Measurements from ENCODE around the gene PGM1.

Gene PGM1

GRCh38 chr1:63601463-63601862, 8.3 kb downstream of the PGM1 start:
- DNase-seq = no peak

- no peak for DNase-seq
Observed at GRCh38 chr1:63601912-63602311, 8.7 kb downstream of the PGM1 start.

GRCh38 chr1:63602629-63603028, 9.4 kb downstream of the PGM1 start:
- DNase-seq = no peak

DNA sequence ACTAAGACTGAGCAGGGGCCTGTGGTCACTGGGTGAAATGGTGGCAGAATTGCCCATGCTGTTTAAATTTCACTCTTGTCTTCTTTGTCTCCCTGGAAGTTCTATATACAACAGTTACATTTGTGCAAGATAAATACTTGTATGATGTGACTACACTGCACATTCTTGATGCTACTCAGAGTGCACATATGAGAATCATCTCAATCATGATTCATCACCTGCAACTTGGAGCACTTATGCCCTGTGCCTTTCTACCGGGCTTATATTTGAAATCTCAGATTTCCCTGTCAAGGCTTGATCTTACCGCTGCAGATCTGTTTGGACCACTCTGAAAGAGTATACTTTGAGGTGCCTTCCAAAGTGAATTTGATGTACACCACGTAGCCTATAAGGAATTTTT, 10.6 kb downstream of the PGM1 start:
- DNase-seq = no peak

DNA sequence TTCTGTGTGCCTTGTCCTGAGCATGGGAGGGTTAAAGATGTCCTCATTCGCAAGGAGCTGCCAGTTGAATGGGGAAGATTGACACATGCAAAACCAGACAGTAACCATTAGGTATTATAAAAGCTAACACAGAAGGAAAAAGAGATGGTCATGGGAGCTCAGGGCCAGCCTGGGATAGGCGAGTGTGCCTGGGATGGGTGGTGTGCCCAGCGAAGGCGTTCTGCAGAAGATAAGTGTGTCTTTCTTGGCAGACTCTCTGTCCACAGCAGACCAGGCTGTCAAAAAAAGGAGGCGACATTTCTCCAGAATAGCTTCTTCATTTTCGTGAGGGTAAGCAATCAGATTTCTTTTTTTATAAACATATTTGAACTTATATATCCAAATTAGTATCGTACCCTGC, 14.1 kb downstream of the PGM1 start:
- DNase-seq = no peak

DNA sequence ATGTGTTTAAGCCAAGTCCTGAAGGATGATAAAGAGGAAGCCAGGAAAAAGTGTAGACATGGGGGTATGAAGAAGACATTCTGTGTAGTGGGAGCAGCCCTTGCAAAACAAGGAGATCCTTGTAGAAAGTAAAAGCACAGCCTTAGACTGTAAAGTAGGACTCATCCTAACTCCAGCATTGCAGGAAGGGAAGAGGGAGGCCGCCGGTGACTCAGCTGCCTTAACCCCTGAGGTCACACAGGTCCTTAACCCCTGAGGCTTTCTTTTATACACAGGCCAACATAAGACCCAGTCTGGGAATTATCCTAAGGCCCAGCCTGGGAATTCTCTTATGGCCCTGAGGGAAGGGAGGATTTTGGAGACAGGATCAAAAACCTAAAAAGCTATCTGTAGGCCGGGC, 18.0 kb downstream of the PGM1 start:
- no peak for DNase-seq

- DNase-seq = no peak
Observed at GRCh38 chr1:63612564-63612963, 19.4 kb downstream of the PGM1 start.

- DNase-seq = no peak
Observed at GRCh38 chr1:63612971-63613370, 19.8 kb downstream of the PGM1 start.

DNA sequence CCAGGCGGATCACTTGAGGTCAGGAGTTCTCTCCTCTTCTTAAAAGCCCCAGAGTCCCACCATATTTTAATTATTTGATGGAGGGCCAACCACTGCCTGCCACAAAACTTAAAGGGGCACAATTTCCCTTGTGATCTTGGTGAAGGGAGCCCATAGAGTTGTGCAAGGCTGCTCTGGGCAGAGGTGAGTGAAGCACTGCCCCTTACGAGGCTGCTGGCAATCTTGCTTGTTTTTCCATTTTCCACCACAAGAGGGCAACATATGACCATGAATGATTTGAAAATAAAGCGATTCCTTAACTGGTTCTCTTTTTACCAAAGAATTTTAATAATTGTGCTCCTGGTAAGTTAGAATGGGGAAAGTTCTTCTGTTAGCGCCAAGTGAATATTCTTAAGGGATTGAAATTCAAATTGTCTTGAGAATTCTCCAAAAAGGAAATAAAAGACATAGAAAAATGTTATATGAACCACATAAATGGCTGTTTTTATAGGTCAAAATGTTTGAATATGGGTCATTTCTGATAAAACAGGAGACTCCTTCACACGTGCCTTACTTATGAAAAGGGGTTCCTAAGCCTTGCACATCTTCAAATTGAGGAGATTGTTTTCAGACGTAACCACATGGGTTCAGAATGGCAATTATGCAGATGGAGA, 22.7 kb downstream of the PGM1 start:
- peak; percentile 6 for DNase-seq

DNA sequence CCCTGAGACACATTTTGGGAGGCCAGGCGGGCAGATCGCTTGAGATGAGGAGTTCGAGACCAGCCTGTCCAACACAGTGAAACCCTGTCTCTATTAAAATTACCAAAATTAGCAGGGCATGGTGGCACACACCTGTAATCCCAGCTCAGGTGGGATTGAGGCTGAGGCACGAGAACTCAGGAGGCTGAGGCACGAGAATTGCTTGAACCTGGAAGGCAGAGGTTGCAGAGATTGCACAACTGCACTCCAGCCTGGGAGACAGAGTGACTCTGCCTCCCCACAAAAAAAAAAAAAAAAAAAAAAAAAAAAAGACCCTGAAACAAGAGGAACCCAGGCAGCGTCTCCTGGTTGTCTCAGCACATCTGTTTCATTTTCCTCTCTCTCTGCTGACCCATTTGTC, 24.2 kb downstream of the PGM1 start:
- no peak for DNase-seq

DNA sequence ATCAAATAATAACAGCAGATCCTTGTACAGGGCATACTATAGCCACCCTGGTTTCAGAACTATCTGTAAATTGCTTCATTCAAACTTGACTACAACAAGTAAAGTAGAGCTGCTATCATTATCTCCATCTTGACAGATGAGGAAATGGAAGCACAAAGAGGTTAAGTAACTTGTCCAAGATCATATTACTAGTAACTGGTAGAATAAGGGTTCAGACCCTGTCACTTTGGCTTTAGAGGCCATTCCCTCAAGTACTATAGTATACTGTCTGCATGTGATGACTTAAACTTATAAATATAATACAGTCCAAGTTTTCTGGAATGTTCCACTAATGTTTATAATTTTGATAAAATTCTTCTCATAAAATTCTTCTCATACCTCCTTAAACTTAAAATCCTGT, 24.8 kb downstream of the PGM1 start:
- DNase-seq = no peak

DNA sequence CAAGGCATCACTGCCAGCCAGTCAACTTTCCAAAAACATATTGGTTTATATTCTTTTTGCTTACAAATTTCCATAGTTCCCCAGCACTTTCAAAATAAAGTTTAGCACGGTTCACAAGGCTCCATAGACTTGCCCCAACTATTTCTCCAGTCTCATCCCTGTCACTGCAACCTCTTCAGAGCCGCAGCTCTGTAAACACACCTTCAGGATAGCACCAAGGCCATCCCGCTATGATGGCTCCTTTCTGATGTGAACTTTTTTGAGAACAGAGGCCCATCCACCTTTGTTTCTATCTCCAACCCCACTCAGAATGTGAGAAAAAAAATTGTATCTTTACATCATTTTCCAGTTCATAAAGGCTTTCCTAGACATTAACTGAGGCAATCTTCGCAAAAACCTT, 26.3 kb downstream of the PGM1 start:
- no peak for DNase-seq

- DNase-seq = no peak
Observed at GRCh38 chr1:63620671-63621070, 27.5 kb downstream of the PGM1 start.

- DNase-seq = no peak
Observed at GRCh38 chr1:63621075-63621474, 27.9 kb downstream of the PGM1 start.

DNA sequence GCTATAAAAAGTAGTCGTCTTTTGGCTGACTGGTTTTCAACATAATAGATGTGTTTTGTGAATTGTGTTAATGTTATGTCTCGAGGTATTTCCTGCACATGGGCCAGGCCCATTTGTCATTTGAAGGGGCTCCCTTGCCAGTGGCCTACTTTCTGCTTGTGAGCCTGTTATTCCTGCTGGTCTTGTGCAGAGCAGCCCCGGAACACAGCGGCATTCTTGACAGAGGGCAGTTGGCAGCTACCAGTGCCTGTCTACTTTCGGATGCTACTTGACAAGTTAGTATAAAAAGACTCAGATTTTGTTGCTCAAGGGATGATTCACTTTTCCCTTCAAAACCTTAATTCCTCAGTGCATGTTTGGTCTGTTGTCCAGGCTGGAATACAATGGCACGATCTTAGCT, 28.5 kb downstream of the PGM1 start:
- DNase-seq = no peak

DNA sequence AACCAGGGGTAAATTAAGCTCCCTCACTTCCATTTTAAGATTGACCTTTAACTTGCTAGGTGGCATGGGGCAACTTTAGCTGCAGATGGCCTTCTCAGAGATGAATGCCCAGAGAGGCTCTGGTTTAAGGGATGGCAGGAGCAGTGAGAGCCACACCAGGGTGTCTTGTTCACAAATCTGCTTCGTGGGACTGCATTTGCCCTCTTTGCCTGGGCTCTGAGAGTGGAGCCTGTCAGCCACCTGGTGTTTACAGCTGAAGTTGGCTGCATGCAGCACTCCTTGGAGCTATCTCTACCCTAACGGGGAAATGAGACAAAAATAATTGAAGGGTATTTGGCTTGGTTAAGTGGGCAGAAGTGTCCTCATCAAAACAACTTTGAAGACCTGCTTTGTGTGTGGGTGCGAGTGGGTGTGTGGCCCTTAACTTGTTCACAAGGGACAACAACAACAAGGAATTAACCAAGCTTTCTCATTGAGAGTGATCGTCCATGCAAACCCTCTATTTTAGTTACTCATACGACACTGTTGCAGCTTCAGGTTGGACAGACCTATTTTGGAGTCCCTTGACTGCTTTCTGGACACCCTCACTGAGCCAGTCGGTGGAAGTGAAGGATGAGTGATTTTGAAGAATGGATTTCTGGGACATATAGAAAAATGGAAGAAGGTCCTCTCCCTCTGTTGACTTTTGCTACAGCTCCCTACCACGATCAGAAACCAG, 29.8 kb downstream of the PGM1 start:
- DNase-seq = no peak

DNA sequence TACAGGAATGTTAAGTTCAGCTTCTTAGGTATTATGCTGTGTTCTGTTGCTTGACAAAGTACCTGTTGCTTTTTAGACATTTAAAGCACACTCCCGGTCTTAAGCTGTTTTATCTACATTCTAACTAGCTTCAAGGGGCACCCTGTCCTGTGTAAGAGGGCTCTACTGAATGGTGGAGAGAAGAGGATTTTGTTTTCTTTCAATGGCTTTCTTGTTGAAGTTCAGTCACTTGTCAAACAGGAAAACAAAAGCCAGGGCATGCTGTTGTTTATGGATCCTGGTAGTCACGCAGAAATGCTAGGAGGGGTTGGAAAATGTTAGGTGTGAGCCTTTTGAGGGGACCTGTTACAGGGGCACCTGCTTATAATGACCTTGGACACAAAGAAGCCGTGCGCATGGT, 30.7 kb downstream of the PGM1 start:
- no peak for DNase-seq

DNA sequence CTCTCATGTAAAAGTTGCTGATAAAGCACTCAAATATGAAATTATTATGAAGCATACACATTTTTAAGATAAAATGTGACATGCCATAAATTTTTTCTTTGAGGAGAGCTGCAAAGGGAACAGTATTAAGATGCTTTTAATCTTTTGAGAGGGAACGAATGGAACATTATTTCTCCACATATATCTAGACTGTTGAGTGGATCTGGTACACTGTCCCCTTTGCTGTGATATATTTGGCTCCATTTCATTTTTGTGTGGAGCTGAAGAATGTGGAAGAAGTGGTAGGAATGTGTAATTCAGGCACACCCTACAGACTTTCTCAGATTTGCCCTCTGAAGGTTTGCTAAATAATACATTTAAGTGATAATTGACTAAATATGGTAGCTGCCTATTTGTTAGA, 31.7 kb downstream of the PGM1 start:
- no peak for DNase-seq

DNA sequence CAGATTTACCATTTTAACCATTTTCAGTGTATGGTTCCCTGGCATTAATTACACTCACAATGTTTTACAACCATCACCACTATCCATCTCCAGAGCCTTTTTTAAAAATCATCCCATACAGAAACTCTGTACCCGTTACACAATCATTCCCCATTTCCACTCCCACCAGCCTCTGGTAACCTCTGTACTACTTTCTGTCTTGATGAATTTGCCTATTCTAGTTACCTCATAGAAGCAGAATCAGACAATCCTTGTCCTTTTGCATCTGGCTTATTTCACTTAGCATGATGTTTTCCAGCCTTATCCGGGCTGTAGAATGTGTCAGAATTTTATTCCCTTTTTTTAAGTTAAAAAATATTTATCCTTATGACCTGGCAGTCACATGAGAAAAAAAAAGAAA, 33.0 kb downstream of the PGM1 start:
- DNase-seq = no peak

GRCh38 chr1:63628607-63629006, 35.4 kb downstream of the PGM1 start:
- no peak for DNase-seq

DNA sequence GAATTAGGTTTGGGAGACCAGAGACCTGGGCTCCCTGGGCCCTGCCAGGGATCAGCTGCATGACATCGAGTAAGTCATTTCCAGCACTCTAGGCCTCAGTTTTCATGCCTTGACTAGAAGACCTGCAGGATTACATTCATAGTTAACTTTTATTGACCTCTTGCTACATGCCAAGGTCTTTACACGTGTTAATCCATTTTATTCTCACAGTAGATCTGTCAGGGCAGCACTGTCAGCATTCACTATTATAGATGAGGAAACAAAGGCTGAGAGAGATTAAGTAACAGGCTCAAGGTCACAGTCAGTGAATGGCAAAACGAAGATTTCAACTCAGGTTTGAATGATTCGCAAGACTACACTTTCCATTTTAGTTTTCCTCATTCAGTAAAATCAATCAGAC, 37.0 kb downstream of the PGM1 start:
- DNase-seq = no peak

DNA sequence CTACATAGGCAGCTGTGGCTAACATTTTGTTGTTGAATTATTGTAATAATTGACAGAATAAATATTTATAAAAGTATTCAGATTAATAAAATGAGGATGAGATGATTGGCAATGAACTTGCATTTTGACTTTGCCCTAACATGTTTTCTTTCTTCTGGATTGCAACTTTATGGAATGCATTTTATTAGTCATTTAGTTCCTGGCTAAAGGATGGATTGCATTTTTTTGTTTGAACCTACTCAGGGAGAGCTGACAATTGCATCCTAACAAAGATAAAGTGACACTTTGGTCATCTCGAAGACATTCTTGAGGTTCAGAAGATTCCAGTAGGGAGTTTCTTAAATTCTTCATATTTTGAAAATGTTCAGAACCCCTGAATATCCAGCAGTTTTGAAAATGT, 37.5 kb downstream of the PGM1 start:
- DNase-seq = no peak

GRCh38 chr1:63632110-63632509, 38.9 kb downstream of the PGM1 start:
- no peak for DNase-seq

DNA sequence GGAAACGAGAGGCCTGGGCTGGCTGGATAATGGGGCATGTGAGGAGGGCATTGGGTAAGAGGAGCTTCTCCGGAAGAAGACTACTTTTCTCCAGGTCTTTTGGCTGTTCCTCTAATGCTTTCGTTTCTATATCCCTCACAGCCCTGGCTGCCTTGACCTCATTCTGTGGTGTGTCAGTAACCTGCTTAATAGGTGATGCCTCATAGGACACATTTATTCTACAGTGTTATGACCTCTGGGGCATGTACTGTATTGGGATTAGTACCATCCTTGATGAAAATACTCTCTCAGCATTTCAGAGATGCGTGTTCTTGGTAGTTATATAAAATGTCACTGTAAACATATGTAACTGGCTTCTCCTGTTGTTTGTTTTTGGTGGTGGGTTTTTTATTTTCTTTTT, 40.1 kb downstream of the PGM1 start:
- no peak for DNase-seq

DNA sequence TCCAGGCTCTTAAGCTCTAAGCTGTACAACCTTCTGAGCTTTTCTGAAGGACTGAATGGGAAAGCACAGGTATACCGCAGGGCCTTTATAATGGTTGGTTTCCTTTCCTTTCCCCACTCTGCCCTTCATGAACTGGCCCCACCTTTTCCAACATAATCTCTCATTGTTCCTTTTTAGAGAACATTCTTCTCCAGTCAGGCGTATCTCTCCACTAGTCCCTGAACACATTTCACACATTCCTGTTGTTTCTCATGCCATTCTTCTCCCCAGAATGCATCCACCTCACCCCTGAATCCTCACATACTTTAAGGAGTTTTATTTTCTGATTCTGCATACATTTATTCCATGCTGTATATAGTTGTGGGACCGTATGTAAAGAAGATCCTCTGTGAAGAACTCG, 41.3 kb downstream of the PGM1 start:
- DNase-seq = no peak

Data from GOT3 (cell line).